HAP-1 (cell line): ENCODE data around the gene LIPE.
"Not testable (repeated sequence)": the region's sequence is repeated elsewhere in the genome, so short reads cannot be mapped to it uniquely, and the experiment has no call there.

Experiments used
- DNase-seq, 2 experiments: peaks; one replicate each; pipeline ENCODE4 v3.0.0-alpha.2; 2016 to 2020; ENCODE audit warnings: low spot score in 2 of 2
- H3K27me3 ChIP-seq: fragments of 250-450 bp; sonication (Bioruptor Pico); 2 replicates; pipeline ENCODE4 v1.5.1; 2020; ENCODE audit warnings: low read depth, mild to moderate bottlenecking, moderate library complexity
- H3K36me3 ChIP-seq: fragments of 250-450 bp; sonication (Bioruptor Pico); replicated peaks from 2 replicates; pipeline ENCODE4 v1.5.1; 2020; ENCODE audit warnings: mild to moderate bottlenecking
- H3K4me1 ChIP-seq: fragments of 250-450 bp; sonication (Bioruptor Pico); 2 replicates; pipeline ENCODE4 v1.5.1; 2020; ENCODE audit warnings: mild to moderate bottlenecking
- H3K4me3 ChIP-seq: fragments of 250-450 bp; sonication (Bioruptor Pico); 2 replicates; pipeline ENCODE4 v1.5.1; 2020; ENCODE audit warnings: mild to moderate bottlenecking, moderate library complexity
- H3K9me3 ChIP-seq: fragments of 250-450 bp; sonication (Bioruptor Pico); 2 replicates; pipeline ENCODE4 v1.5.1; 2020; ENCODE audit warnings: mild to moderate bottlenecking, moderate library complexity
- in situ Hi-C: fragments of 300-500 bp; cut with MboI; formaldehyde crosslinking; loops from 3 replicates; pipeline ENCODE4 v1.14.3; 2020; ENCODE audit warnings: low sequenced_read_pairs, inconsistent platforms, mixed read lengths

Gene LIPE

DNA sequence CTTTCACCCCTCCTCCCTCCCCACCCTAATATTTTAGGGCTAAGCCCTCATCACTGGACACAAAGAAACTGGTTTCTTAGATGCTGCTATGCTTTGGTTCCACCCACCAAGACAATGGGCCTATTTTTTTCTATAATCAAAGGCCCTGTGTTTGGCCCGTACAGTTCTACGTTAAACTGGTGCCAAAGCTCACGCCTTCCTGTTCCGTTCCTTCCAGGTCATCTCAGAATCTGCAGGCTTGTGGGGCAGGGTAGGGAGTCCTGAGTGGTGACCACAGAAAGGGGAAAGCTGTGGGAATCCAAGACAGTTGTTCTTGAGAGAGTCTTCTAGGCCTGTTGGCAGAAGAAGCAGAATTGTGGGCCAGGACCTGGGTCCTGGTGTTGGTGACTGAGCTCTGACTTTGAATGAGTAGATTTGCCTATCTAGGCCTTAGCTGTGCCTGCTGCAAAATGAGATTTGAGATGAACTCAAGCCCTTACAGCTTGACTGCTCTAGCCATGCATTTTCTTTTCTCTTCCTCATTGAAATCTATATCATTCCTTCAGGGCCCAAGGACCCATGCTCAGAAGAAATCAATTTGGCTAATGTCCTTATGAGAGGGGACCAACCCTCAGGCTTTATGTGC, 34.6 kb upstream of the LIPE start:
- no peaks in the 10 kb centered on the region; the same call in 1 of the 2 replicates for H3K9me3 ChIP-seq
- no peaks in the 10 kb centered on the region for H3K27me3 ChIP-seq
- no peaks in the 10 kb centered on the region for H3K36me3 ChIP-seq
- in situ Hi-C loops: no loop called here
- peaks cover 9% of the 10 kb centered on the region for H3K4me1 ChIP-seq
- H3K4me3 ChIP-seq: no peak overlapping the region
- DNase-seq: no peak

DNA sequence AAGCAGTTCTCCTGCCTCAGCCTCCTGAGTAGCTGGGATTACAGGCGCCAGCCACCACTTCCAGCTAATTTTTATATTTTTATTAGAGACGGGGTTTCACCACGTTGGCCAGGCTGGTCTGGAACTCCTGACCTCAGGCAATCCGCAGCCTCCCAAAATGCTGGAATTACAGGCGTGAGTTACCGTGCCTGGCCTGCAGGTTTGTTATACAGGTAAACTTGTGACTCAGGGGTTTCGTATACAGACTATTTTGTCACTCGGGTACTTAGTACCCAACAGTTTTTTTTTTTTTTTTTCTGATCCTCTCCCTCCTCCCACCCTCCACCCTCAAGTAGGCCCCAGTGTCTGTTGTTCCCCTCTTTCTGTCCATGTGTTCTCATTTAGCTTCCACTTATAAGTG, 34.0 kb upstream of the LIPE start:
- in situ Hi-C loops, H3K4me3 ChIP-seq, H3K36me3 ChIP-seq, H3K4me1 ChIP-seq, H3K9me3 ChIP-seq, H3K27me3 ChIP-seq, DNase-seq: not testable (repeated sequence)

- in situ Hi-C loops: no loop called here
- Histone ChIP-seq H3K4me3 (no peak overlapping the region), H3K4me1 (peaks cover 7% of the 10 kb centered on the region), H3K27me3 (no peaks in the 10 kb centered on the region), H3K9me3 (no peaks in the 10 kb centered on the region; the same call in 1 of the 2 replicates), H3K36me3 (no peaks in the 10 kb centered on the region)
- DNase-seq: no peak
These were observed 32.7 kb upstream of the LIPE start for GRCh38 chr19:42459926-42460325.

DNA sequence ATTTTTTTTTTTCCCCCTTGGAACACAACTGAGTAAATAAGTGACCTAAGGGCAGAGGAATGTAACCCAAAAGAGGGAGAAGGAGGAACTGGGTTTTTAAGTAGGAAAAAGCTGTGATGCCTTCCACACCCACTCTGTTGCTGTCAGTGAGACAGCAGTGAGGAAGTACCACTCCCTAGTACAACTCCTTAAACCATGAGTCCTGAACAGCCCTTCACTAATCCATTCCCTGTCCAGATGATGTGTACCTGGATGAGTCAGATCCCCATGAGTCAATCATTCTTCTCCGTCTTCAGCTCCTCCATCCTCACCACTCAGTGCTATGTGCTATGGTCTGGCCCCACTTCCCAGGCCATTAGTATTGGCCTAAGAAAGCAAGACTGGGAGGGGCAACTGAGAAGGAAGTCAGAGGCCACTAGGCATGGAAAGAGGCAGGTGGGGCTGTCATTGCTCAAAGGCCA, 28.5 kb upstream of the LIPE start:
- Histone ChIP-seq H3K4me1 (peaks cover 7% of the 10 kb centered on the region), H3K27me3 (peaks cover 4% of the 10 kb centered on the region; the same call in 1 of the 2 replicates), H3K9me3 (no peaks in the 10 kb centered on the region; the same call in 1 of the 2 replicates), H3K4me3 (no peak overlapping the region), H3K36me3 (no peaks in the 10 kb centered on the region)
- in situ Hi-C loops: no loop called here
- no peak for DNase-seq

GRCh38 chr19:42455086-42455485, 27.9 kb upstream of the LIPE start:
- in situ Hi-C loops: no loop called here
- no peaks in the 10 kb centered on the region; the same call in 1 of the 2 replicates for H3K9me3 ChIP-seq
- H3K4me3 ChIP-seq: no peak overlapping the region
- DNase-seq: no peak
- H3K36me3 ChIP-seq: no peaks in the 10 kb centered on the region
- peaks cover 4% of the 10 kb centered on the region; the same call in 1 of the 2 replicates for H3K27me3 ChIP-seq
- peaks cover 7% of the 10 kb centered on the region for H3K4me1 ChIP-seq

DNA sequence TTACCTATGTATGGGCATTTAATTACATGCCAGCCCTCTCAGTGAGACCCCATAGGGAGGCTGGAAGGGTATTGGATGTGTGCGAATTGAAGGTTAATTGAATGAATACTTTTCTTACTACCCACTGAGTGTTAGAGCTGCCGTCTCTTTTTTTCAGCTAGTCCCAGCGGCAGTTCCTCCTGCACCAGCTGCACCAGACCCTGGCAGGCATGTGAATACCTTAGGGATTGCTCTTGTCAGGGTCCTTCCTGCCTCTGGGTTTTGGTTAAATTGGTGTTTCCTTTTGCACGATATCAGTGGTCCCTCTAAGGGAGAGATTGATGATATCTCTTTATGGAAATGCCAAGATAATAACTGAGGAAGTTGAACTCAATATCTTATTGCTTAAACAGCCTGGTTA, 25.4 kb upstream of the LIPE start:
- H3K4me3 ChIP-seq: no peak overlapping the region
- in situ Hi-C loops: loop anchor here (5.0 kb wide), 1 partner anchor 75 kb away; the partner anchor contains the start of gene CEACAM1
- no peaks in the 10 kb centered on the region for H3K9me3 ChIP-seq
- H3K36me3 ChIP-seq: no peaks in the 10 kb centered on the region
- no peak for DNase-seq
- H3K4me1 ChIP-seq: peaks cover 4% of the 10 kb centered on the region
- peaks cover 4% of the 10 kb centered on the region; the same call in 1 of the 2 replicates for H3K27me3 ChIP-seq

DNA sequence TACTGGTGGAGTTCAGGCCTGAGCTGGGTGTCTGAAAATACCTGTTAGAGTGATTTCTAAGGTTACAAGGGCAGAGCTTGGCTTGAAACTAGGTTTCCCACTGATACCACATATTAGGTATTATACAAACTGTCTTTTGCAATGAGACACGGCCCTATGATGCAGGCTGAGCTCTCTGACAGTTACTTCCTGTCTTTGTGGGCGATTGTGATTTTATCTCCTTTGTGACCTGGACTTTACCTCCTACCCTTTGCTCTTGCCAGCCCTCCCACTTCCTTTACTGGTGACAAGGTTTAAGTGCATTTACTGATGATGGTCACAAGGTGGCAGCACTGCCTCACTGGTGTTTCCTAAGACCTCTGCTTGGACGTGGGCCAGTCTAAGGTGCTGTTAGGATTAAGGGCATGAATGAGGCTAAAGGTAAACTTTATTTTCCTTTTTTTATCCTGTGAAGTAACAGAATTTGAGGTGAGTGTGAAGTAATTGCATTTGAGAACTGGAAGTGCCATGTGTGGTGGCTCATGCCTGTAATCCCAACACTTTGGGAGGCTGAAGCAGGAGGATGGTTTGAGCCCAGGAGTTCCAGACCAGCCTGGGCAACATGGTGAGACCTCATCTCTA, 23.2 kb upstream of the LIPE start:
- Histone ChIP-seq H3K9me3 (no peaks in the 10 kb centered on the region), H3K36me3 (no peaks in the 10 kb centered on the region), H3K4me3 (no peak overlapping the region), H3K4me1 (no peaks in the 10 kb centered on the region), H3K27me3 (peaks cover 7% of the 10 kb centered on the region; the same call in 1 of the 2 replicates)
- in situ Hi-C loops: loop anchor here (5.0 kb wide), 1 partner anchor 77 kb away; the partner anchor contains the start of gene CEACAM1
- peak; percentile 85 to 86 for DNase-seq

GRCh38 chr19:42448306-42448705, 21.1 kb upstream of the LIPE start:
- H3K4me3 ChIP-seq, in situ Hi-C loops, DNase-seq, H3K9me3 ChIP-seq, H3K27me3 ChIP-seq, H3K4me1 ChIP-seq, H3K36me3 ChIP-seq: not testable (repeated sequence)

DNA sequence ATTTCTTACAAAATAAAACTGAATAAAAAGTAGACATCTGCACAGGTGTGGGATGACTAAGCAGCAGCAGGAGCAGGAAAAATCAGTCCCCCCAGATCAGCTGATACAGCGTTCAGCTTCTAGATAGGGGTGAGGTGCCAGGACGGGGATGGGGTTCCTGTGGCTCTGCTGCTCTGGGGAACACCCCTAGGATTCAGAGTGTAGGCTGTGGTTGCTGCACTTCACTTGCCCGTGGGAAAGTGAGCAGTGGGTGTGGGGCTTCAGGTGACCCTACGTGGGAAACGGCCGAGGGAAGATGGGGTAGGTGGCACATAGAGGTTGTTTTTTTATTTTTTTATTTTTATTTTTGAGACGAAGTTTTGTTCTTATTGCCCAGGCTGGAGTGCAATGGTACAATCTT, 18.8 kb upstream of the LIPE start:
- in situ Hi-C loops: no loop called here
- H3K4me3 ChIP-seq: no peak overlapping the region
- no peaks in the 10 kb centered on the region for H3K4me1 ChIP-seq
- H3K36me3 ChIP-seq: no peaks in the 10 kb centered on the region
- no peaks in the 10 kb centered on the region for H3K9me3 ChIP-seq
- no peak for DNase-seq
- H3K27me3 ChIP-seq: 0 out of 2 replicates have a peak, but pooled peaks cover 3% of the 10 kb centered on the region

DNA sequence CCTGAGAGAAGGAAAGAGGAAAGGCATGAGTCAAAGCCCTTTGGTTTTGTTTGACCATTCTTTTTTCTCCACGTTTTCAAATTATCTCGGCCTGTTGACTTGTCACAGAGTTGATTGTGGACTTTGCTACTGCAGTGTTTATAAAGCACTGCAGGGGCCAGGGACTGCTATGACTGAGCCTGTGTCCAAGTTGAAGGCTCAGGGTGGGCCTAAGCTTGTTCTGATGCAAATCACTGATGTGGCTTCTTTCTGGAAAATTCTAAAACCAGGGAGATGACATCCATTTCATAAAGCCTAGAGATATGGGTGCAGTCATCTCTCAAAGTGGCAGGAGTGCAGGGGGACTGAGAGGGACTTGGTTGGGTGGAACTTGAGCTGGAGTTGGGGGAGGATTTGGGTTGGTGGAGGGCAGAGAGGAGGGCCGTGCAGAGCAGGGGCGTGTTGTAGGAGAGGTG, 16.8 kb upstream of the LIPE start:
- no peak for DNase-seq
- in situ Hi-C loops: no loop called here
- Histone ChIP-seq H3K4me1 (no peaks in the 10 kb centered on the region), H3K9me3 (no peaks in the 10 kb centered on the region), H3K4me3 (no peak overlapping the region), H3K36me3 (no peaks in the 10 kb centered on the region), H3K27me3 (0 out of 2 replicates have a peak, but pooled peaks cover 3% of the 10 kb centered on the region)

DNA sequence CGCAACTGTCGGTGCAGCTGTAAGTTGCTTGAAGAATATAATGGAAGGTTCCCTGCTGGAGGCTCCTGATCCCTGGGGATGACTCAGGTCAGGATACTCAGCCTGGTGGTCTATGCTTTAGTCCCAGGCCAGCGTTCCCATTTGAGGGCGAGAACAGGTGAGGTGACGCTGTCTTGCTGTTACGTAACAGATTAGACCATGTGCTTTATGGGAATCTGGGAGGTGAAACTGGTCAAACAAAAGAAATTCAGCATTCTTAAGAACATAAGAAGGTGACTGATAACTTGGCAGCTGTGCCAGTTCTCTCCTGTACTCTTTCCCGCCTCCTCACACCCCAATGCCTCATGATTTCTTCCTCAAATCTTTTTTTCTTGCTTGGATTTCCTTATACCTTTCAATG, 15.6 kb upstream of the LIPE start, which contains the start of gene CXCL17:
Gene CXCL17 (minus strand): TSS at position 114 of the 400 bp plus-strand sequence. CDS start 114 bp downstream, outside the sequence.
- no peaks in the 10 kb centered on the region for H3K9me3 ChIP-seq
- in situ Hi-C loops: no loop called here
- DNase-seq: no peak
- H3K4me3 ChIP-seq: no peak within 1 kb of the TSS
- no peaks in the 10 kb centered on the region for H3K4me1 ChIP-seq
- H3K36me3 ChIP-seq: no peaks in the 10 kb centered on the region
- 0 out of 2 replicates have a peak, but pooled peaks cover 3% of the 10 kb centered on the region for H3K27me3 ChIP-seq

- H3K27me3 ChIP-seq: no peaks in the 10 kb centered on the region
- in situ Hi-C loops: no loop called here
- H3K9me3 ChIP-seq: no peaks in the 10 kb centered on the region
- no peaks in the 10 kb centered on the region for H3K4me1 ChIP-seq
- H3K36me3 ChIP-seq: no peaks in the 10 kb centered on the region
- no peak for DNase-seq
- no peak overlapping the region for H3K4me3 ChIP-seq
These were observed 13.9 kb upstream of the LIPE start for GRCh38 chr19:42441049-42441445.

- H3K36me3 ChIP-seq: no peaks in the 10 kb centered on the region
- no peaks in the 10 kb centered on the region for H3K27me3 ChIP-seq
- no peaks in the 10 kb centered on the region for H3K4me1 ChIP-seq
- peak; percentile 59 to 90 for DNase-seq
- no peaks in the 10 kb centered on the region for H3K9me3 ChIP-seq
- H3K4me3 ChIP-seq: no peak overlapping the region
- in situ Hi-C loops: no loop called here
These were observed 13.3 kb upstream of the LIPE start for GRCh38 chr19:42440357-42441048.

- Histone ChIP-seq H3K4me1 (peaks cover 4% of the 10 kb centered on the region), H3K4me3 (no peak overlapping the region), H3K9me3 (no peaks in the 10 kb centered on the region), H3K27me3 (no peaks in the 10 kb centered on the region), H3K36me3 (no peaks in the 10 kb centered on the region)
- DNase-seq: no peak
- in situ Hi-C loops: no loop called here
These were observed 8.8 kb upstream of the LIPE start for GRCh38 chr19:42436006-42436405.
